ENCODE measurements around the gene C16orf95.

- no peak for TF ChIP-seq POLR2AphosphoS5 (IDR thresholded peaks at IDR 0.05)
- TF ChIP-seq CTCF (IDR thresholded peaks at IDR 0.05) = no peak
- no peak for TF ChIP-seq EP300 (IDR thresholded peaks at IDR 0.05)
Measured at GRCh38 chr16:87317750-87318644, 805 bp upstream of the C16orf95 start.
